HG02970 (cell line): ENCODE data around the gene OPRL1.
"Not testable (repeated sequence)": the region's sequence is repeated elsewhere in the genome, so short reads cannot be mapped to it uniquely, and the experiment has no call there.

Source experiments
- ATAC-seq: cut with Tn5 transposase; IDR thresholded peaks from one replicate; pipeline ENCODE4 v1.9.1; 2021; ENCODE audit warnings: mild to moderate bottlenecking, moderate library complexity, moderate number of reproducible peaks; ENCODE audit not compliant: unreplicated experiment, low FRiP score

Gene OPRL1

DNA sequence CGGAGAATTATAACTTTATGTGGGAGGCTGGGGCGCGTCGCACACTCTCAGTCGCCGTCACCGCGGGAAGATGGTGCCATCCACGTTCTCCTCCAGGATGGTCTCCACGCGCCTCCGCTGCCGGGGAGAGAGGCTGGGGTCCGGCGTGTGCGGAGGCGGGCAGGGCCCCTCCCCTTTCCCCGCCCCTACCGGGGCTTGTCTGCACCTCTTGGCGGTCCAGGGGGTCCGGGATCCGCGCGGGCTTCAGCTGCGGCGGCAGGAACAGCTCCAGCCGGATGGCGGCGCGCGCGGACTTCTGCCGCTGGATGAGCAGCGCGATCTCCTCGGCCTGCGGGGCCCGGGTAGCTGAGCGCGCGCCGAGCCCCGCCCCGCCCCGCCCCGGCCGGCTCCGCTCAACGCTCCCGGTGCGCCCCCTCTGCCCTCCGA lies 3.5 kb downstream of the OPRL1 start:
- ATAC-seq: no peak

- no peak for ATAC-seq
Observed at GRCh38 chr20:64083804-64084684, 4.2 kb downstream of the OPRL1 start, which contains the start of gene LKAAEAR1. Gene LKAAEAR1 (minus strand): TSS chr20:64084398. CDS start chr20:64084219, 179 bp downstream.

DNA sequence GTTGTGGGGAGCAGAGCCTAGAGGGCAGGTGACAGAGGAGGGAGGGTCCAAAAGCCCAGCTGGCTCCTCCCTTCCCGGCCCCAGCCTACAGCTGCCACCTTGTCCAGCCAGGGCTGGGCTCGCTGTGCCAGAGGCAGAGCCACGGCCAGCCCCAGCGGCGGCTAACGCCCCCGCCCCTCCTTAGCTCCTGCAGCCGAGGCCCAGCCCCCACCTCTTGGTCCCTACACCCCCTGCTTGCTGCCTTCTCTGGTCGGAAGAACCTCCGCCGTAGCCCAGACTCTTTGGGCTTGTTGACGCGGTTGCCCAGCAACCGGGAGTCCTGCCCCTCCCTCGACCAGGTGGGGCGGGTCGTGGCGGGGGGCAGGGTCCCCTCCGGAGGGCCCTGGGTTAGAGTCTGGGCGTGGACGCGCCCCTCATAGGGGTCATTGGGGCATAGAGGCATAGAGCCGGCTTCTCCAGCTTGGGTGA lies 4.8 kb downstream of the OPRL1 start:
- ATAC-seq: no peak

GRCh38 chr20:64086801-64087200 lies 6.9 kb downstream of the OPRL1 start:
- ATAC-seq: no peak

- ATAC-seq: not testable (repeated sequence)
Observed at GRCh38 chr20:64087226-64087825, 7.4 kb downstream of the OPRL1 start.

- not testable (repeated sequence) for ATAC-seq
Observed at GRCh38 chr20:64088586-64088985, 8.7 kb downstream of the OPRL1 start.

DNA sequence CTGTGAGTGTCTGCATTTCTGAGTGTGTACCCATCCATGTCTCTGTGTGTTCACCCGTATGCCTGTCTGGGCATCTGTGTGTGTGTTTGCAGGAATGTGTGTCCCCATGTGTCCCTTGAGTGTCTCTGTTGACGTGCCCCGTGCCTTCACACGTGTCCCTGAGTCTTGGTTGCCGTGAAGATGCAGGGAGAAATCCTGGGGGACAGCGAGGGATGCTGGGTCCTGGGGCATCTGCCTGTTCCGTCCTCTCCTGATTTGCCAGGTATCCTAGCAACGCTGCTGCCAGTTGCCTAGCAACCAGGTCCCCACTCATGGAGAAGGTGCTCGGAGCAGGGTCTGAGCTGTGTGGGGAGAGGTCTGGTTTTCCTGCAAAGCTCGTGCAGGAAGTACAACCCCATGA lies 10.3 kb downstream of the OPRL1 start:
- no peak for ATAC-seq

DNA sequence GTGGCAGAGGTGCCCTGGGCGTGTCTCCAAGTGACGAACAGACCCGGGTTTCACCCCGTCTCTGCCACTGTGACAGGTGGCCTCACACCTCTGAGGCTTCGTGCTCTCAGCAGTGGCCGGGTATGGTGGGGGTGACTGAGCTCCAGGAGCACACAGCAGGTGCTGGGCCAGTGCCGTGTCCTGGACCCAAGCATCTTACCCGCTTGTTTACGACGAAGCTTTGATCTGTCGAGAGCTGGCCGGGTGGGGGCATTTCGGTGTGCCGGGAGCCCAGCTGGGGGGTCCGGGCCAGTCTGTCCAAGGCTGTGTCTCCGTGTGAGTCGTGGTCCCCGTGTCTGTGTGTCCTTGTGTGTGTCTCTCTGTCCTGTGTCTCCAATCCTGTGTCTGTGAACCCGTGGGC lies 11.5 kb downstream of the OPRL1 start:
- no peak for ATAC-seq

GRCh38 chr20:64091770-64092169 lies 11.9 kb downstream of the OPRL1 start:
- ATAC-seq: no peak

GRCh38 chr20:64092258-64093012 lies 12.6 kb downstream of the OPRL1 start:
- no peak for ATAC-seq

DNA sequence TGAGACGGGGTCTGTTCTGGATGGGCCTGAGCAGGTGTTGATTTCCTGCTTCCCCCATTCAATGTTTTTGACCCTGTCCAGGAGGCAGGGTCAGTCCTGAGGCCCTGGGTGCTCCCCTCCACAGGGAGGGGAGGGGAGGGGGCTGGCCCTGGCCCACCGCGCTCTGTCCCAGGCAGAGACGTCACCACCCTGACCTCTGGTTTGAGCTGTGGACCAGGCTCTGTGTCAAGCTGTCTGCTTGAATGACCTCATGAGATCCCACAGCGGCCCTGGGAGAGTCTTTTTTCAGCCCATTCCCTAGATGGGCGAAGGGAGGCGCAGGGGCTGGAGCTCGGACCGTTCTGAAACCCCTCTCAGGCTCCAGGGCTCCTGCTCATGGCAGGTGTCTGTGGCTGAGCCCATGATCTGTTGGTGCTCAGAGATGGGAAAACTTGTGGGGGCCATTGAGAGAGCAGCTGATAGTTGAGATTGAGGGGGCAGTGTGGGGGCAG lies 13.2 kb downstream of the OPRL1 start:
- ATAC-seq: no peak

GRCh38 chr20:64095455-64095854 lies 15.6 kb downstream of the OPRL1 start:
- no peak for ATAC-seq

- ATAC-seq: no peak
Observed at GRCh38 chr20:64095927-64096326, 16.0 kb downstream of the OPRL1 start.

GRCh38 chr20:64096535-64096934 lies 16.7 kb downstream of the OPRL1 start:
- ATAC-seq: no peak

DNA sequence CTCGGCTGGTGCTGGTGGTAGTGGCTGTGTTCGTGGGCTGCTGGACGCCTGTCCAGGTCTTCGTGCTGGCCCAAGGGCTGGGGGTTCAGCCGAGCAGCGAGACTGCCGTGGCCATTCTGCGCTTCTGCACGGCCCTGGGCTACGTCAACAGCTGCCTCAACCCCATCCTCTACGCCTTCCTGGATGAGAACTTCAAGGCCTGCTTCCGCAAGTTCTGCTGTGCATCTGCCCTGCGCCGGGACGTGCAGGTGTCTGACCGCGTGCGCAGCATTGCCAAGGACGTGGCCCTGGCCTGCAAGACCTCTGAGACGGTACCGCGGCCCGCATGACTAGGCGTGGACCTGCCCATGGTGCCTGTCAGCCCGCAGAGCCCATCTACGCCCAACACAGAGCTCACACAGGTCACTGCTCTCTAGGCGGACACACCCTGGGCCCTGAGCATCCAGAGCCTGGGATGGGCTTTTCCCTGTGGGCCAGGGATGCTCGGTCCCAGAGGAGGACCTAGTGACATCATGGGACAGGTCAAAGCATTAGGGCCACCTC lies 18.7 kb downstream of the OPRL1 start:
- ATAC-seq: no peak

DNA sequence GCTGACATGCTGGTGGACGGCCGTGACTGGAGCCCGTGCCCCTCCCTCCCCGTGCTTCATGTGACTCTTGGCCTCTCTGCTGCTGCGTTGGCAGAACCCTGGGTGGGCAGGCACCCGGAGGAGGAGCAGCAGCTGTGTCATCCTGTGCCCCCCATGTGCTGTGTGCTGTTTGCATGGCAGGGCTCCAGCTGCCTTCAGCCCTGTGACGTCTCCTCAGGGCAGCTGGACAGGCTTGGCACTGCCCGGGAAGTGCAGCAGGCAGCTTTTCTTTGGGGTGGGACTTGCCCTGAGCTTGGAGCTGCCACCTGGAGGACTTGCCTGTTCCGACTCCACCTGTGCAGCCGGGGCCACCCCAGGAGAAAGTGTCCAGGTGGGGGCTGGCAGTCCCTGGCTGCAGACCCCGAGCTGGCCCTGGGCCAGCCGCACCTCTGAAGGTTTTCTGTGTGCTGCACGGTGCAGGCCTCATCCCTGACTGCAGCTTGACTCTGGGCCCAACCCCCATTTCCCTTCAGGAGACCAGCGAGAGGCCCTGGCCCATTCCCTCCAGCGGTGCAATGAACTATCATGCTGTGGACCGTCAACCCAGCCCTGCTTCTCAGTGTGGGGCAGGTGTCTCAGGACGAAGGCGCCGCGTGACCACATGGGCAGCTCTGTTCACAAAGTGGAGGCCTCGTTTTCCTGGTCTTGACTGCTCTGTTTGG lies 19.4 kb downstream of the OPRL1 start:
- no peak for ATAC-seq

DNA sequence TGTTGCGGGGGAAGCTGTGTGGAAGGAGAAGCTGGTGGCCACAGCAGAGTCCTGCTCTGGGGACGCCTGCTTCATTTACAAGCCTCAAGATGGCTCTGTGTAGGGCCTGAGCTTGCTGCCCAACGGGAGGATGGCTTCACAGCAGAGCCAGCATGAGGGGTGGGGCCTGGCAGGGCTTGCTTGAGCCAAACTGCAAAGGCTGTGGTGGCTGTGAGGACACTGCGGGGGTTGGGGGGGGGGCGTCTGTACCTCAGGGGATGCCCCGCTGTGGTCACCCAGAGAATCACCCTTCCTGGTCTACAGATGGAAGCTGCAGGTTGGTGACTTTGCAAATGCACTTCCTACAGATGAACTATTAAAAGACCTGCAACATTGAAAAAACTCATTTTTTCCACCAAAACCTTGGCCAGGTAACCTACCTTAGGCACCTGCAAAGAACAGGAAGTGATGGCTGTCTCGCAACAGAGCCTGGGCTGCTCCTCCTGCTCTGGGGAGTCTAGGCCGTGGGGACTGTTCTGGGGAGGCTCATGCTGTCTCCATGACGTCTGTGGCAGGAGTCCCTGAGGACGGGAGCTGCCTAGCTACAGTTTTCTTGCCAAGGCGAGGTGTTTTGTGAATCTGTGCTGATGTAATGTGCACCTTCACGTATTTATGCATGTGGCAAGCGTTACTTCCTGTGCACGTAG lies 20.1 kb downstream of the OPRL1 start:
- no peak for ATAC-seq

GRCh38 chr20:64100566-64100888 lies 20.6 kb downstream of the OPRL1 start:
- no peak for ATAC-seq

- ATAC-seq: no peak
Observed at GRCh38 chr20:64100946-64101688, 21.2 kb downstream of the OPRL1 start.
